Measurements from ENCODE around the gene BLOC1S5. TPM values are rescaled to one million over a fixed set of nuclear protein-coding genes. Genes with fewer than 3 reads are reported as not detected.

The BLOC1S5 gene
- total RNA-seq, 1 experiment from 2014 or later: 8.1 TPM

DNA sequence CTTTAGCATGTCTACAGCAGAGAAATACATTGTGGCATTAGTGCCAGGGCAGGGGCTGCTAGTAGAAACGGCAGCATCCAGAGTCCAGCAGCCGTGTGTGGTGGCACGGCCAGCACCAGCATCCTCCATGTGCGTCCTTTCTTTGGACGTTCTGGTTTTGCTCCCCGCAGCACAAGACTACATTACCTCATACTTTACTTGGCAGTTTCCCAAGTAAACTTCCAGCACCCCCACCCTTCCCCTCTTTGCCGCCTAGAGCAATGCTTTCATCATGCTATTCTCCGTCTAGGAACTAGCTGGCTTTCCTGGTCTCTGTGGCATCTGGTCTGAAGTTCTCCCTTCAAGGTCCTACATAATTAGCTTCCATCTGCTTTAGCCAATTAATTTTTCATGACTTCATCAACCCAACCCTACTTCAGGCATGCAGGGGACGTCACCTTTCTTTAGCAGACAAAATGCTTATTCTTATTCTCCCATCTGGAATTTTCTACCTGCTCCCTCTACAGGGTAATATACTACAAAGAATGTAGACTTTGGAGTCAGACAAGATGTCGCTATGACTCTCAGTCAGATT lies 67.6 kb downstream of the BLOC1S5 start:
- peak; percentile 13 for DNase-seq (ENCODE audit: low read depth)

DNA sequence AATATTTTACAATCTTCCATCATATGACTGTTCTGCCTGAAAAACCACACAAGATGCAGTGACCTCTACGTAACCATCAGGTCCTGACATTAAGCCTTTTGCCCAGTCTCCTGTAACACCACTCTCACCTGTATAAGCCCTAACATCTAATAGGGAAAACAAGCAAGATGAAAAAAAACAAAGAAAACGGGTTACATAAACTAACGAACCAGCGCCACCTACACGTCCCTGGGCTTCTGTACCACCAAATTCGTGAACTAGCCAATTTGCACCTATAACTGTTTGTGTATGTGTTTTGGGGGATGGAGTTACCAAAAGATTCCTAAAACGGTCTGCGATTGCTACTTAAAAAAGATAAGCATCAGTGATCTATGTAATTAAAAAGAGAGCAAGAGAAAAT lies 70.2 kb downstream of the BLOC1S5 start:
- DNase-seq (ENCODE audit: low read depth): no peak

DNA sequence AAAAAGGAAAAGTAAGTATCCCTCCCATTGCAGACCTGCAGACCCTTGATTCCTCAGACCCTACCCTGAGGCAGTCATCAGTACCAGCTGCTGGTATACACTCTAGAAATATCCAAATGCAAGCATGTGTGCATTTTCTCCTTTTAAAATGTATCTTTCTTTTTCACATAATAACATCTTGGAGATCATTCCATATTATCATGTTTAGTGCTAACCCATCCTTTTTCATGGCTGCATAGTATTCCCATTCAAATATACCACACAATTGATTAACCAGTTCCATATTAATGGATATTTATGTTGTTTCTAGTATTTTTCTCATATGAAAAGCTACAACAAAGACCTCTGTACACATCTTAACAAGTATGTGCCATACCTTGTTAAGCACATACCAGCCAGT lies 70.8 kb downstream of the BLOC1S5 start:
- DNase-seq (ENCODE audit: low read depth): no peak

DNA sequence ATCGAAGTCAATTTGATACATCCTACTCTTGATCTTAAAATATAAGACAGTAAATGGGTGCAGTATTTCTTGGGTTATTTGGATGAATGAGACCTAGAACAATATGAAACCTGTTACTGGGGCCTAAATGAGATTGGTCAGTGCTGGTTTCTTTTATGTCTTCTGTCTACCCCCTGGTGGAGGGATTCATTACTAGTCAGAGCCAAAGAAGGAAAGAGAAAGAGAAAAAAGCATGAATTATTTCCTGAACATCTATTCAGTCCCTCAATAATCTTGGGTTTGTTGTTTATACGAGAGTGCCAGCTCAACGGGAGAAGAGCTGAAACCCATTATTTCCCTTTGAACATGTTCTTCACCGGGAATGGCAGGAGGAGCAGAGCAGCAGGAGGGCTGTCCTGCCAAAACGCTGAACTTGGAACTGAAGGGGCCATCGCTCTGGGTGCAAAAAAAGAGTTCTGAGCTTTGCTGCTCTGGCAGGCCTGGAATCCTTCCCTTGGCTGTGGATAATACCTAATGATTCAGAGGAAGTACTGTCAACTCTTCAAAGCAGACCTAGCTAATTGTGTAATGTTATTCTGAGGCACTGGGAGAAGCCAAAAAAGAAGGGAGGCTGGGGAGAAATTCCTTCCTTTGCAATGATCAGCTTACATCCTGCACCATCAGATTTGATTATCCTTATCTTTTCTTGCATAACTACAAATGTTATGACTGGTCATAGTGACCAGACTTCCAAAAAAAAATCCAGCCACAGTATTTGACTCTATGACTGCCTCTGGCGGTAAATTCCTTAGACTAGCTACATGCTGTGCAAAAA lies 72.0 kb downstream of the BLOC1S5 start:
- peak; percentile 86 for DNase-seq (ENCODE audit: low read depth)

DNA sequence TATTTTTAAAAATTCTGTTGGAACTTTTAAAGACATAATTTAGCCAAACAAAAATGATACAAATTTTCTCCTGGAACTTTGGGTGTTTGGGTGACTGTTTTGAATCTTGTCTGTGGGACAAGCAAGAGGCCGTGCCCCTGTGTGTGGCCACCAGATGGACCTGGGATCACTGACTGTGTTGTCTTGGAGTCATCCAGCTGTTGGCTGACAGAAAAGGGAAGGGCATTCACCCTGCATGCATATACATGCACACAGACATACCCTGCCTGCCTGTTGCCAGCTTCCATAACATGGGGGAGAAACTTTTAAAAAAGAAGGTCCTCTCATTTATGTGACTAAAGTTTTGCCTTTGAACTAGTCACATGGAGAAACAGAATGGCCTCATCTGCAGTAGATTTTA lies 72.7 kb downstream of the BLOC1S5 start:
- no peak for DNase-seq (ENCODE audit: low read depth)

DNA sequence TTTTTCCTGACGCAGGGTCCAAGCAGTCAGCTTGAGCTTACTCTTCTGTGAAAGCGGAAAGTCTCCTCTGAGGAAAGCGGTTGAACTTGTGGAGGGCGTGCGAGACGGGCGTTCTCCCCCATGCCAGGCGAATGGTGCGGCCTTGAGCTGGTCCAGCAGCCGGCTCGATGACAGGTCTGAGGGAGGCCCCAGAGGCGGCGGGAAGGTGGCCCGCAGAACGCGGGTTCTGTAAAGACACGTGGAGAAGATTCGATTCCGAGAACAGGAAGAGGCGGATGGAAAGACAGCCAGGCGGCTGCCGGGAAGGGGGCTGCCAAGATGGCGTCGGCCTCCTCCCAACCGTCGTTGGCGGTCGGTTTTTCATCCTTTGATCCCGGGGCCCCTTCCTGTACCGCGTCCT lies 78.0 kb downstream of the BLOC1S5 start:
- DNase-seq (ENCODE audit: low read depth): no peak

DNA sequence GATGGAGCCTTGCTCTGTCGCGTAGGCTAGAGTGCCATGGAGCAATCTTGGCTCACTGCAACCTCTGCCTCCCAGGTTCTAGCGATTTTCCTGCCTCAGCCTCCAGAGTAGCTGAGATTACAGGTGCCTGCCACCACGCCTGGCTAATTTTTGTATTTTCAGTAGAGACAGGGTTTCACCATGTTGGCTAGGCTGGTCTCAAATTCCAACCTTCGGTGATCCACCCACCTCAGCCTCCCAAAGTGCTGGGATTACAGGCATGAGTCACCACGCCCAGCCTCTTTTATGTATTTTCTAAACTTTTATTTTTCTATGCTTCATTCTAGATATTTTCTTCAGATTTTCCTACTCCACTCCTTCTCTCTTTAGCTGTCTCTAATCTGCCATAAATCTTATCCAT lies 80.2 kb downstream of the BLOC1S5 start:
- peak; percentile 23 for DNase-seq (ENCODE audit: low read depth)

DNA sequence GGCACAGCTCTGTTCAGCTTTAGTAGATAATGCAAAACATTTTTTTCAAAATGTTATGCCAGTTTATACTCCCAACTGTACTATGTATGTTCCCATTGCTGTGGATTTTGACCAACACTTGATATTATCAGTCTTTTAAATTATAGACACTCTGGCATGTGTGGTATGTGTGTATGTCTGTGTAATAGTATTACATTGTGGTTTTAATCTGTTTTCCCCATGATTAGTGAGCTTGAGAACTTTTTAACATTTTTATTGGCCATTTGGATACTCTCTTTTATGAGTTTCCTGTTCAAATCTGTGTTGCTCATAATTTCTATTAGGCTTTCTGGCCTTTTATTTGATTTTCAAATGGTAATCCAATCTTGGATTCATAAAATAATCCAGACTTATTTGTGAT lies 84.4 kb downstream of the BLOC1S5 start:
- DNase-seq (ENCODE audit: low read depth): no peak

DNA sequence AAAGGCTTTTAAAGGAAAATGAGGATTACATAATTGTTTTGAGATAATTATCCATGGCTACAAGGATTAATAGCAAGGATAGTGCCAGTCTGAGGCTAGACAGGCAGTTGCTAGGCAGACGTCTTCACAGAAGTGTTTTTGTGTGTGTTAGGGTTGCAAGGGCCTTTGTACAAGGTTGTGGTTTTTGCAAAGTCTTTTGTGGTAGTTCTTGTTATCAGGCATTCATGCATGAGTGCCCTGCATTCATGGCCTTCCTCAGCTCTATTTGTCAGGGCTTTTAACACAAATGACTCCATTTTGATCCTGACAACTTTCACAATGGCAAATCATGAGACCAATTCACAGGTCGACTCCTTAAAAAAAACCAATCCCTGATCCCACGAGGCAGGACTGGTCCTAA lies 85.5 kb downstream of the BLOC1S5 start:
- no peak for DNase-seq (ENCODE audit: low read depth)

DNA sequence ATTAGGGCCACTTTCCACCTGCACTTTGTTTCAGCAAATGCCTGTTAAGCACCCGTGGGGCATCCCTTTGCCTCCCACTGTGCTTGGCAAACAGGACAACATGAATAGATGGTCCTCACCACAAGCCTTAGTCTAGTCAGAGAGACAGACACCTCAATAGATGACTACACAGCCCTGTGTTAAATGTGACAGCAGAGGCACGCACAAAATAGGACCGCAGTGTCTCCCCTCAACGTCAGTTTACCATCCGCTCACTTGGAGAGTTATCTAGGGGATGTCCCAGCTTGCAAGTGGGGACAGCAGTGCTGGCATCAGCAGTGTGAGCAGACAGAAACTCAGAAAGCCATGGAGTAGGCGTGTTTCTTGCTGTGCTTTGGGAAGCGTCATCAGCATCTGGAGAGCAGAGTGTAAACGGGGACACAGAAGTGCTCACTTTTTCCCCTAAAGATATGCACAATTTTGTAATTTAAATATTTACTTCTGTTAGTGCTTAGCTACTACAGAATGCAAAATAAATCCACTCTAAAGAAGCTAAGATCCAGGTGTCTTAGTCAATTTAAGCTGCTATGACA lies 87.6 kb downstream of the BLOC1S5 start:
- DNase-seq (ENCODE audit: low read depth): no peak

DNA sequence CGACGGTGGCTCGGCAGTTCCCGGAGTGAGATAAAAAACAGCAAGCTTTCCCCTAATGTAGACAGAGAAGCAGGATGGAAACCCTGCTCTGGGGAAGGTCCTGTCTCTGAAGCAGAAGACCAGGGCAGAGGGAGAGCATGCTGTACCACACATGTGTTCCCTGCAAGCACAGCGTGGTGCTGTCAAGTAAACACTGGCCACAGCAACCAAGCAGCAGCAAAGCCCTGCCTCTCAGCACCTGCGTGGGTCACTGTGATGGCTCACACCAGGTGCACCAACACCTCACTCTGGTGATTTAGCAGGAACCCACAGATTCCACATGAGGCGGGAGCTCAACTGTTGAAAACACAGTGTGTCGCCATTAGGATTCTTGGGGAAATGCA lies 88.4 kb downstream of the BLOC1S5 start:
- no peak for DNase-seq (ENCODE audit: low read depth)

DNA sequence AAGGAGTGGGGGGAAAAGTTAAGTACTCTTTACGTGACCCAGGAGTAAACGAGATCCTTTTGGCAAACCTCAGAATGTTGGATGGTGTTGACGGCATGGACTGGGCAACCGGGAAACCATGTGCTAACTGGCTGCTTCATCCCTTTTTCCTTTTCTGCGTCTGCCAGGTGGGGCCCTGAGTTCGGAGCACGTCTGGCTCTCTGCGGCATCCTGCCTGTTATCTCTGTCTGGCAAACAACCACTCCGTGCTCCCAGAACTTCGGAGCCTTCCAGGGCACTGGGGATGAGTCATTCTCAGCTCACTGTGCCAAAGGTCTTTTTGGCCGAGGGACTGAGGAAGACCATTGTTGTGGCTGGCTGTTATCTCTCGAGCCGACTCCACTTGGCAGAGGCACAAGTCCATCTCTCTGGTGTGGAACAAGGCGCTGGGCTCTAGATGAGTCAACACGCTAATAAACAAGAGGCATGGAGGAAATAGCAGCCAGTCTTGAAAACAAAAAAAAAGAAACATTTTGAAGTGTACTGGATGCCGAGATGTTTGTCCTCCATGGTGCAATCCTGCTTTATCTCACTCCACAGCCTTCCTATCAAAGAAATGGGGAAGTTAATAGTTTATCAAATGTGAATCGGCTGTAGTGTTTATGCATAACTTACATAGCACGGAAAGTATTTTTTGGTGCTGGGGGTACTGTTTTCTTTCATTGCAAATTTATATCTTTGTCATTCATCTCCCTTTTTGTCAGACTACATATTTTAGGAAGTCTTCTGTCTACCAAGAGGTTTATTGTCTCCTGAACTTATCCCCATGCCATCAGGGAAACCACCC lies 89.0 kb downstream of the BLOC1S5 start:
- DNase-seq (ENCODE audit: low read depth): peak; percentile 97

DNA sequence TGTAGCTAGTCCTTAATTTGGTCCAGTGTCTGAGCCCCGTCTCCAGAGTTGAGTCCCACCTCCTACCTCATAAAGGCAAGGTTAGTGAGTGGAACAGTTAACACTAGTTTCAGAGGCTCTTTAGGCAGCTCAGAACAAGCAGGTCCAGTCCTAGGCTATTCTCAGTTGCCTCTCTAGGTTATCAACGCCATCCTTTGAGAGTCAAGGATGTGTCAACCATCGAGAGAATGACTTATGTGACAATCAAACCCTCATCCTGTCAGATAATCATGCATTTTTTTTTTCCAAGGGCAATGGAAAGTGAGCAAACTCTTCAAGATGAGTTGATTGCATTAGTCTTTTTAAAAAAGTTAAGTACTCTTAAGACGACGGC lies 89.6 kb downstream of the BLOC1S5 start:
- DNase-seq (ENCODE audit: low read depth): no peak

DNA sequence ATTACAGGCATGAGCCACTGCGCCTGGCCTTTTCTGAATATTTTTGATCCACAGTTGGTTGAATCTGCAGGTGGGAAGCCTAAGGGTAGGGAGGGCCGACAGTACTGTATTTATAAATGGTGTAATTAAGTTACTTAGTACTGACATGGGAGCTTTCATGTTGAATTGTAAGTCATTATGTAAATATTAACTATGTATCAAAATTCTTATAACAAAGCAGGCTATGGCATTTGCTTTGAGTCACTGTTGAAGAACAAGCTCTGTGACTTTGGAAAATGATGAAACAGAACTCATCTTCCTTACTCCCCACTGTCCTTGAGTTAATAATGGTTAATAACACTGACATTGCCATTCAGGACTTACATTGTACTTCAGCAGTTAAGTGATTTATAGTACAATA lies 90.6 kb downstream of the BLOC1S5 start:
- no peak for DNase-seq (ENCODE audit: low read depth)

DNA sequence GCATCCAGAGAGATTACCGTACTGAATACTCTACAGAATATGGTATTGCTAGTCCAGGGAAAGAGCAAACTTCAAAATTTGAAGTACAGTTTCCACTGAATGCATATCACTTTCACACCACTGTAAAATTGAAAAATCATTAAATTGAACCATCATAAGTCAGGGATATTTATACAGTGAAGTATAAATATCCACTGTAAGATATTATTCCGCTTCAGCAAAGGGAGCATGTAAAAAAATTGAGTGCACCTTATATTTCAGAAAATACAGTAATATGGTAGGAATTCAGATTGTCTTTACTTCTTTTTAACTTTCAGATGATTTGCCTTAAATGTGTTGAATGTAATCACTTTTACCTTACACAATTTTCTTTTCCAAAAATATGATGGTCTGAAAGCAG lies 92.7 kb downstream of the BLOC1S5 start:
- DNase-seq (ENCODE audit: low read depth): no peak

DNA sequence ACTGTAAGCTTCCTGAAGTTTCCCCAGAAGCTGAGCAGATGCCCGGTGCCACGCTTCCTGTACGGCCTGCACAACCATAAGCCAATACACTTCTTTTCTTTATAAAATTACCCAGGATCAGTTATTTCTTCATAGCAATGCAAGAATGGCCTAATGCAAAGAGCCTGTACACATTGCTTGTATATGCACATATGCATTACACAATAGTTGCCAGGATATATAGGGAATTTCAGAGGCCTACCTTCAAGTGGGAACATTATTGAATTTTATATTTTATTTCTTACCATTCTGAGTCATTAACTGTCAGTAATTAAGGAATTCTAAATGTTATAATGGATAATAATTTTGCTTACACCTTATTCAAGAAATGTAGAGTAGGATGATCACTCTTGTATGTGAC lies 93.6 kb downstream of the BLOC1S5 start:
- DNase-seq (ENCODE audit: low read depth): no peak

Other genes starting within 250 kb of the BLOC1S5 start
- 338 and 359 TPM in 2 replicates for gene TXNDC5, start 153.6 kb downstream of the BLOC1S5 start, total RNA-seq (2014; rRNA removed; shearing (Covaris generic))
- 100 and 113 TPM in 2 replicates for gene EEF1E1, start 38.2 kb upstream of the BLOC1S5 start, total RNA-seq (2014; rRNA removed; shearing (Covaris generic))